DOHH2 (cell line): ENCODE data around the gene DCHS2.

Source experiments
- H3F3A ChIP-seq: fragments of 200-600 bp; sonication (generic), shearing (Covaris generic); 2 replicates; pipeline ENCODE4 v1.6.0; 2016; ENCODE audit warnings: antibody characterized with exemption, mild to moderate bottlenecking; ENCODE audit not compliant: control insufficient read depth, insufficient read depth
- H3K27ac ChIP-seq: fragments of 200-600 bp; sonication (generic); 2 replicates; pipeline ENCODE4 v1.5.1; 2014; ENCODE audit warnings: low read depth, mild to moderate bottlenecking, low read length, moderate library complexity
- H3K27me3 ChIP-seq: fragments of 200-600 bp; sonication (generic); 2 replicates; pipeline ENCODE4 v1.6.1; 2014; ENCODE audit warnings: mild to moderate bottlenecking, low read length, mixed read lengths; ENCODE audit not compliant: control insufficient read depth
- H3K36me3 ChIP-seq: fragments of 200-600 bp; sonication (generic); 2 replicates; pipeline ENCODE4 v1.6.1; 2014; ENCODE audit warnings: mild to moderate bottlenecking, low read length, moderate library complexity, mixed read lengths; ENCODE audit not compliant: control insufficient read depth
- H3K4me1 ChIP-seq: fragments of 200-600 bp; sonication (generic); 2 replicates; pipeline ENCODE4 v1.6.1; 2014; ENCODE audit warnings: mild to moderate bottlenecking, low read length, mixed read lengths; ENCODE audit not compliant: control insufficient read depth
- H3K4me2 ChIP-seq: fragments of 200-600 bp; sonication (generic); 2 replicates; pipeline ENCODE4 v1.6.0; 2014; ENCODE audit warnings: mild to moderate bottlenecking, low read length, moderate library complexity
- H3K4me3 ChIP-seq: fragments of 200-600 bp; sonication (generic); 2 replicates; pipeline ENCODE4 v1.5.1; 2014; ENCODE audit warnings: mild to moderate bottlenecking, low read length, mixed read lengths
- H3K79me2 ChIP-seq: fragments of 200-600 bp; sonication (generic); 2 replicates; pipeline ENCODE4 v1.6.1; 2014; ENCODE audit warnings: mild to moderate bottlenecking, low read length, mixed read lengths; ENCODE audit not compliant: control insufficient read depth
- H3K9me2 ChIP-seq: fragments of 200-600 bp; sonication (generic); replicated peaks from 2 replicates; pipeline ENCODE4 v1.6.1; 2014; ENCODE audit warnings: mild to moderate bottlenecking, low read length, mixed read lengths; ENCODE audit not compliant: control insufficient read depth
- H3K9me3 ChIP-seq: fragments of 200-600 bp; sonication (generic); 2 replicates; pipeline ENCODE4 v1.6.1; 2014; ENCODE audit warnings: antibody characterized with exemption, low read length, mixed read lengths; ENCODE audit not compliant: control insufficient read depth, insufficient read depth
- H4K20me1 ChIP-seq: fragments of 200-600 bp; sonication (generic); 2 replicates; pipeline ENCODE4 v1.6.0; 2014; ENCODE audit warnings: low read depth, mild to moderate bottlenecking, antibody characterized with exemption, low read length, moderate library complexity; ENCODE audit not compliant: control insufficient read depth, insufficient read depth
- CTCF ChIP-seq: fragments of 200-600 bp; sonication (generic); IDR thresholded peaks from one replicate; pipeline ENCODE4 v1.5.1; 2014; ENCODE audit warnings: antibody characterized with exemption, mild to moderate bottlenecking, low read depth, low read length; ENCODE audit not compliant: poor library complexity, severe bottlenecking
- EZH2phosphoT487 ChIP-seq: fragments of 200-600 bp; sonication (generic); IDR thresholded peaks from 2 replicates; pipeline ENCODE4 v1.6.1; 2017; ENCODE audit warnings: borderline replicate concordance, mild to moderate bottlenecking, antibody characterized with exemption, low read length, moderate library complexity, mixed read lengths

The DCHS2 gene

DNA sequence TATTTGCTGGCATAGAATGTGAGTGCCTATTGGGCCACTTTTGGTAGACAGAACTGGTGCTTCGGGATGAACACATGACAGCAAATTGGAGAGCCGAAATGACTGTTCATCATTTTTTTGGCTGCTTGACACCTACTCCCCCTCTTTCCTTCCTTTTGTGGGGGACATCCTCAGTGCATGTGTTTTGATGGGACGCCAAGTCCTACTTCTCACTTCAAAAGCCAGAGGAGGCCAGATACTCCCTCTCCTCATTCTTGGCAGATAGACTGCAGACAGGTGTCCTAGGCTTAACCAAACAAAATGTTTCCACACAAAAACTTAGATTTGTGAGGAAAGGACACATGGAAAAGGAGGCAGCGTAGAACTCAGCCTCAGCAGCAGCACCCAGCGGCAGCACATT is 62.4 kb downstream of the DCHS2 start:
- no peak overlapping the region for H3K4me2 ChIP-seq
- H4K20me1 ChIP-seq, result no peaks in the 10 kb centered on the region

DNA sequence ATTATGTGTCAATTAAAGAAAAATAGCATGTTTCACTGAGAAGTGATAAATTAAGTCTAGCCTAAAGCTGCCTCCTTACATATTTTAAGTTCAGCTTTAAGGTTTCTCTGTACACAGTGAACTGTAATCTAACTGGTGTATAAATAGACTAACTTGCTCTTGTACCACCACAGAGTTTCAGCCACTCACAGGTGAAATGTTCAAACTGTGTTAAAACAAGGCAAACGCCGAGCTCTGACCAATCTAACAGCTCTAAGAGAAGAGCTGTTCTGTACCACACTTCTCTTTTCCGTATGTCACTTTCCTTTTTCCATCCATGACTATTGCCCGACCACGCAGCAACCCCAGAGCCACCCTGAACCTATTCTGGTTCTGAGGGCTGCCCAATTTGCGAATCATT is 64.5 kb downstream of the DCHS2 start:
- no peak overlapping the region for H3K4me3 ChIP-seq
- no peak overlapping the region for H3K27ac ChIP-seq
- H3K36me3 ChIP-seq, result no peaks in the 10 kb centered on the region
- H3K9me2 ChIP-seq, result no peaks in the 10 kb centered on the region
- H3F3A ChIP-seq, result no peaks in the 10 kb centered on the region
- H3K4me2 ChIP-seq, result no peak overlapping the region
- no peaks in the 10 kb centered on the region for H3K4me1 ChIP-seq
- no peak for TF ChIP-seq CTCF
- TF ChIP-seq EZH2phosphoT487, result no peak
- no peaks in the 10 kb centered on the region for H3K27me3 ChIP-seq
- no peaks in the 10 kb centered on the region for H3K79me2 ChIP-seq
- no peaks in the 10 kb centered on the region for H3K9me3 ChIP-seq
- H4K20me1 ChIP-seq, result no peaks in the 10 kb centered on the region

More for the DNA sequence above, 62.4 kb downstream of the DCHS2 start:
- no peak overlapping the region for H3K27ac ChIP-seq
- no peaks in the 10 kb centered on the region for H3F3A ChIP-seq
- no peaks in the 10 kb centered on the region for H3K27me3 ChIP-seq
- no peaks in the 10 kb centered on the region for H3K4me1 ChIP-seq
- no peaks in the 10 kb centered on the region for H3K36me3 ChIP-seq
- no peaks in the 10 kb centered on the region for H3K79me2 ChIP-seq
- TF ChIP-seq EZH2phosphoT487, result no peak
- TF ChIP-seq CTCF, result no peak
- H3K4me3 ChIP-seq, result no peak overlapping the region
- H3K9me3 ChIP-seq, result no peaks in the 10 kb centered on the region
- H3K9me2 ChIP-seq, result no peaks in the 10 kb centered on the region

DNA sequence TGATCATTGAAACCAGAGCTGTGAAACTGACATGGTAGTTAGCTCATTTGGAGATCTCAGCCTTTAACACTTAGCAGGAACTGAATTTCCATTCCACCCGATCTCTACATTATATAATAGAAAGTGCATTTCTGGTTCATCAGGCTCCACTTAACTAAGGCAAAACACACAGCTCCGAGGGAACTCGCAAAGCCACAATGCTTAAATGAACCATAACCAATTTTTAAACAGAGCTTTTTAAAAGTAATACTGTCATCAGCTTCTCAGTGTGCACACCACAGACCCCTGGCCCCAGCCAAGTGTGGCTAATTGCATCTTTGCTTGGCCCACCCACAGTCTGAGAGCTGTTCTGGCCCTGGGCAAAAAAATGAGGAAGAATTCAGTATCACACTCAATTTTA is 66.1 kb downstream of the DCHS2 start:
- Histone ChIP-seq H3K9me3 (no peaks in the 10 kb centered on the region), H3K4me2 (no peak overlapping the region), H3K4me1 (no peaks in the 10 kb centered on the region), H3K9me2 (no peaks in the 10 kb centered on the region), H4K20me1 (no peaks in the 10 kb centered on the region), H3K79me2 (no peaks in the 10 kb centered on the region), H3K4me3 (no peak overlapping the region), H3K27ac (no peak overlapping the region), H3K36me3 (no peaks in the 10 kb centered on the region), H3K27me3 (no peaks in the 10 kb centered on the region), H3F3A (no peaks in the 10 kb centered on the region)
- TF ChIP-seq EZH2phosphoT487 (no peak), CTCF (no peak)
